ENCODE results near the gene LHPP.

Gene LHPP

GRCh38 chr10:124517931-124518330, 56.3 kb downstream of the LHPP start:
- ATAC-seq = no peak
- TF ChIP-seq ZNF565 (CRISPR knock-in tag; conservative IDR thresholded peaks at IDR 0.05; ENCODE audit: low read depth) = no peak
- no peak for TF ChIP-seq ZC3H10 (CRISPR knock-in tag; IDR thresholded peaks at IDR 0.05)
- no peak for TF ChIP-seq ZFP3 (CRISPR knock-in tag; IDR thresholded peaks at IDR 0.05)
- TF ChIP-seq ESRRG (CRISPR knock-in tag; IDR thresholded peaks at IDR 0.05) = no peak
- no peak for TF ChIP-seq PPARA (CRISPR knock-in tag; IDR thresholded peaks at IDR 0.05; ENCODE audit: borderline replicate concordance)
- TF ChIP-seq CREB5 (CRISPR knock-in tag; IDR thresholded peaks at IDR 0.05; ENCODE audit: low read depth) = no peak
- TF ChIP-seq CSDC2 (CRISPR knock-in tag; IDR thresholded peaks at IDR 0.05) = no peak
- TF ChIP-seq ISL1 (CRISPR knock-in tag; IDR thresholded peaks at IDR 0.05) = no peak
- no peak for TF ChIP-seq BACH2 (CRISPR knock-in tag; IDR thresholded peaks at IDR 0.05; ENCODE audit: borderline replicate concordance)
- no peak for TF ChIP-seq ARNTL (CRISPR knock-in tag; IDR thresholded peaks at IDR 0.05; ENCODE audit: borderline replicate concordance, low read depth)
- no peak for TF ChIP-seq PATZ1 (CRISPR knock-in tag; IDR thresholded peaks at IDR 0.05; ENCODE audit: borderline replicate concordance)
- TF ChIP-seq TCF4 (CRISPR knock-in tag; IDR thresholded peaks at IDR 0.05; ENCODE audit: borderline replicate concordance) = no peak

- TF ChIP-seq ZC3H10 (CRISPR knock-in tag; IDR thresholded peaks at IDR 0.05) (no peak), OSR1 (CRISPR knock-in tag; IDR thresholded peaks at IDR 0.05) (no peak), PPARA (CRISPR knock-in tag; IDR thresholded peaks at IDR 0.05; ENCODE audit: borderline replicate concordance) (no peak), ZNF70 (CRISPR knock-in tag; IDR thresholded peaks at IDR 0.05) (no peak), POU6F1 (CRISPR knock-in tag; IDR thresholded peaks at IDR 0.05; ENCODE audit: borderline replicate concordance, low read depth) (no peak), RARB (CRISPR knock-in tag; IDR thresholded peaks at IDR 0.05) (no peak), TSHZ2 (CRISPR knock-in tag; IDR thresholded peaks at IDR 0.05) (no peak), CSDC2 (CRISPR knock-in tag; IDR thresholded peaks at IDR 0.05) (no peak)
- no peak for ATAC-seq
Measured at GRCh38 chr10:124518366-124518765, 56.7 kb downstream of the LHPP start.

DNA sequence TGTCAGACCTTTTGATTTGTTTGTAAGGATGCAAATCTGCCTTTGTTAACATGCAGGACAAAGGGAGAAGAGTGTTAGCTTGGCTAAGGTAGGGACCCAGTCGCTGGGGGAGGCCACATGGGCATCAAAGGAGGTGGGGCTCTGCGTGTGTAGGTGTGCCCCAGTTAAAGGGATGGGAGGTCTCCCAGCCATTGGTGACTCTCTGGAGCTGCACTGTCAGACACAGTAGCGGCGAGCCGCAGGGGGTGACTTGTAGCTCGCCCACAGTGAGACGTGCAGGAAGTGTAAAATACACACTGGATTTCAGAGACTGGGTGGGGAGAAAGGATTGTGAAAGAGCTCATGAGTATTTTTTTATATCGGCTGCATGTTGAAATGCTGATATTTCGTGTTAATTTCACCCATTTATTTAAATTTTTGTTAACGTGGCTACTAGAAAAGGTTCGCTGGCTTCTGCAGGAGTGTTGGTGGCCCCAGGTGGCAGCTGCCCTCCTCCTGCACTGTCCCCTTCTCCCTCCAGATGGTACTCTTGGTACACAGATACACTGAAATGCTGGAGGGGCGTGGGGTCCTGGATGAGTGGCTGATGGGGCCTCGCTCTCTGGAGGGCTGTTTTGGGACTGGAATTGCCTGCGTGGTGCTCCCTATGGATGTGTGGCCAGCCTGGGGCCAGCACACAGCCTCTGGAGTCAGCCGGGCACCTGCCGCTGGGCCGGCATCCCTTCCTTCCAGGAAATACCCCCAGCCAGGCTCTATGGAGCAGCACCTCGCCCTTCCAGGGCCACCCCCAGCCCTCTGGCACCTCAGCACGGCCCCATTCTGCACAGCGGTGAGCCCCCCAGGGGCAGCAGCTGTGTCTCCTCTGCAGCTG, 59.2 kb downstream of the LHPP start:
- ATAC-seq = no peak
- TF ChIP-seq ZNF565 (CRISPR knock-in tag; conservative IDR thresholded peaks at IDR 0.05; ENCODE audit: low read depth) (no peak), PATZ1 (CRISPR knock-in tag; IDR thresholded peaks at IDR 0.05; ENCODE audit: borderline replicate concordance) (no peak), RARB (CRISPR knock-in tag; IDR thresholded peaks at IDR 0.05) (no peak), ARNTL (CRISPR knock-in tag; IDR thresholded peaks at IDR 0.05; ENCODE audit: borderline replicate concordance, low read depth) (no peak), TOX (CRISPR knock-in tag; IDR thresholded peaks at IDR 0.05; ENCODE audit: borderline replicate concordance) (no peak), ZNF70 (CRISPR knock-in tag; IDR thresholded peaks at IDR 0.05) (no peak), CSRNP3 (CRISPR knock-in tag; IDR thresholded peaks at IDR 0.05) (no peak), ESRRG (CRISPR knock-in tag; IDR thresholded peaks at IDR 0.05) (no peak), OSR1 (CRISPR knock-in tag; IDR thresholded peaks at IDR 0.05) (no peak), TCF4 (CRISPR knock-in tag; IDR thresholded peaks at IDR 0.05; ENCODE audit: borderline replicate concordance) (no peak), CREB5 (CRISPR knock-in tag; IDR thresholded peaks at IDR 0.05; ENCODE audit: low read depth) (no peak), SNAI2 (CRISPR knock-in tag; IDR thresholded peaks at IDR 0.05) (no peak), ZFP30 (CRISPR knock-in tag; IDR thresholded peaks at IDR 0.05) (no peak), ZFP3 (CRISPR knock-in tag; IDR thresholded peaks at IDR 0.05) (no peak), BACH2 (CRISPR knock-in tag; IDR thresholded peaks at IDR 0.05; ENCODE audit: borderline replicate concordance) (no peak), CSDC2 (CRISPR knock-in tag; IDR thresholded peaks at IDR 0.05) (no peak), GLIS3 (CRISPR knock-in tag; IDR thresholded peaks at IDR 0.05) (no peak), PPARA (CRISPR knock-in tag; IDR thresholded peaks at IDR 0.05; ENCODE audit: borderline replicate concordance) (no peak), ZNF8 (CRISPR knock-in tag; IDR thresholded peaks at IDR 0.05) (no peak)

Data from SK-N-SH treated with all-trans-retinoic acid at 6 μM for 48 hours (cell line).